Endothelial cell of umbilical vein (primary cell): ENCODE results near the gene SLFN5. TPM values are rescaled to one million over a fixed set of nuclear protein-coding genes. Genes with fewer than 3 reads are reported as not detected.

Experiments
- BruUV-seq: library from RNA; stranded (reverse); fragments of 400-500 nt; replicated peaks from 2 replicates; lab custom pipeline; 2021; lab: Mats Ljungman, UMichigan
- CTCF ChIA-PET: fragments of 300-600, 350-600 bp; sonication (Branson Sonifier 250); formaldehyde crosslinking; loops from one replicate; lab custom pipeline; 2021; ENCODE audit warnings: antibody characterized with exemption, inconsistent platforms; lab: Charles Lee
- POLR2A ChIA-PET: fragments of 300-600, 350-600 bp; sonication (Branson Sonifier 250); formaldehyde crosslinking; loops from one replicate; lab custom pipeline; 2021; ENCODE audit warnings: antibody characterized with exemption, inconsistent platforms; lab: Charles Lee
- DNase-seq: peaks from one replicate; pipeline ENCODE4 v3.0.0-alpha.2; 2011; ENCODE audit warnings: low read depth, low spot score
- FAIRE-seq: peaks from 2 replicates; lab custom pipeline; 2011; peaks lifted over from hg19 to GRCh38; lab: Jason Lieb, UNC
- H2AFZ ChIP-seq: 2 replicates; pipeline ENCODE4 v1.6.0; 2012; ENCODE audit warnings: low read depth, low read length, control low read depth, inconsistent platforms
- H3K27ac ChIP-seq: 2 replicates; pipeline ENCODE4 v1.5.1; 2011; ENCODE audit warnings: low read depth, mild to moderate bottlenecking, control low read depth, low read length, moderate library complexity; ENCODE audit not compliant: insufficient read depth
- H3K27me3 ChIP-seq, 2 experiments: 2 replicates each; pipeline versions ENCODE4 v1.6.0 to v1.6.1; 2011; ENCODE audit warnings: low read length in 2 of 2, mixed read lengths in 1 of 2; ENCODE audit not compliant: control insufficient read depth in 2 of 2, insufficient read depth in 2 of 2
- H3K36me3 ChIP-seq, 2 experiments: 2 replicates in 1 of 2; 3 replicates in 1 of 2; pipeline ENCODE4 v1.5.1; 2011; ENCODE audit warnings: low read length in 2 of 2, mild to moderate bottlenecking in 1 of 2, moderate library complexity in 1 of 2; ENCODE audit not compliant: control insufficient read depth in 2 of 2, insufficient read depth in 2 of 2; ENCODE audit errors: extremely low read depth in 1 of 2
- H3K4me1 ChIP-seq: 3 replicates; pipeline ENCODE4 v1.5.1; 2011; ENCODE audit warnings: mild to moderate bottlenecking, low read length; ENCODE audit not compliant: control insufficient read depth, insufficient read depth; ENCODE audit errors: extremely low read depth
- H3K4me2 ChIP-seq: 2 replicates; pipeline ENCODE4 v1.6.1; 2011; ENCODE audit warnings: low read length, control low read depth, mixed read lengths; ENCODE audit not compliant: insufficient read depth
- H3K4me3 ChIP-seq, 3 experiments: fragments of 200-600 bp in 1 of 3; sonication (generic), shearing (Covaris generic) in 1 of 3; replicated peaks in 1 of 3; 2 replicates each; pipeline ENCODE4 v1.5.1; 2011 to 2016; ENCODE audit warnings: control low read depth in 3 of 3, low read length in 3 of 3, mild to moderate bottlenecking in 2 of 3, inconsistent platforms in 1 of 3, low read depth in 1 of 3, moderate library complexity in 1 of 3; ENCODE audit not compliant: insufficient read depth in 1 of 3
- H3K79me2 ChIP-seq: 2 replicates; pipeline ENCODE4 v1.6.0; 2012; ENCODE audit warnings: low read length, inconsistent platforms; ENCODE audit not compliant: control insufficient read depth, insufficient read depth
- H3K9ac ChIP-seq: replicated peaks from 2 replicates; pipeline ENCODE3; 2011; ENCODE audit warnings: low read length, control low read depth; ENCODE audit not compliant: insufficient read depth; ENCODE audit errors: extremely low read depth
- H3K9me1 ChIP-seq: replicated peaks from 3 replicates; pipeline ENCODE4 v1.6.0; 2011; ENCODE audit warnings: mild to moderate bottlenecking, low read length; ENCODE audit not compliant: control insufficient read depth, insufficient read depth; ENCODE audit errors: extremely low read depth
- H3K9me3 ChIP-seq: replicated peaks from 2 replicates; pipeline ENCODE4 v1.5.1; 2012; ENCODE audit warnings: low read length, inconsistent platforms; ENCODE audit not compliant: control insufficient read depth, insufficient read depth
- H4K20me1 ChIP-seq: replicated peaks from 2 replicates; pipeline ENCODE3; 2011; ENCODE audit warnings: mild to moderate bottlenecking, low read length; ENCODE audit not compliant: control insufficient read depth, insufficient read depth; ENCODE audit errors: extremely low read depth
- EZH2 ChIP-seq: IDR thresholded peaks from 2 replicates; pipeline ENCODE4 v1.6.1; 2012; ENCODE audit warnings: borderline replicate concordance, low read depth, mild to moderate bottlenecking, moderate library complexity, low read length, inconsistent platforms; ENCODE audit not compliant: severe bottlenecking
- FOS ChIP-seq: IDR thresholded peaks from 2 replicates; pipeline ENCODE4 v1.6.1; 2011; ENCODE audit warnings: mild to moderate bottlenecking, low read length, moderate library complexity, borderline replicate concordance; ENCODE audit not compliant: insufficient read depth
- GATA2 ChIP-seq: IDR thresholded peaks from 2 replicates; pipeline ENCODE4 v1.7.0; 2011; ENCODE audit warnings: low read depth, mild to moderate bottlenecking, moderate library complexity, mixed read lengths, low read length; ENCODE audit not compliant: insufficient read length, insufficient read depth
- POLR2AphosphoS5 ChIP-seq: IDR thresholded peaks from 2 replicates; pipeline ENCODE4 v1.6.1; 2012; ENCODE audit warnings: low read depth, mild to moderate bottlenecking, control low read depth, low read length, moderate library complexity; ENCODE audit not compliant: insufficient read depth
- dilution Hi-C: fragments of 300-500 bp; cut with MboI; formaldehyde crosslinking; loops from one replicate; pipeline ENCODE4 v1.15.0; 2019; ENCODE audit warnings: low sequenced_read_pairs; ENCODE audit not compliant: extremely low pct_ligation_motif_present
- intact Hi-C: fragments of 100-400 bp; cut with micrococcal nuclease; formaldehyde crosslinking; loops from one replicate; pipeline ENCODE4 v1.10.0; 2022
- polyA plus RNA-seq, 4 experiments: library from polyadenylated mRNA; depleted of rRNA in 3 of 4; stranded (reverse) in 3 of 4; unstranded in 1 of 4; fragments of >200 nt; gene quantifications; 2 replicates each; pipeline versions ENCODE4 v1.2.1 to v1.2.3, GENCODE V29; 2011 to 2012; ENCODE audit warnings: missing spikeins in 1 of 4
- total RNA-seq: library from RNA; stranded (reverse); gene quantifications from 2 replicates; pipeline ENCODE4 v1.2.3, GENCODE V29; 2021
- TF ChIP-seq, protein P1 (sequence below), 2 donors: IDR thresholded peaks; 1 replicate in 1 of 2; 2 replicates in 1 of 2; pipeline ENCODE4 v1.5.1; 2011; ENCODE audit warnings: low read length in 2 of 2, mild to moderate bottlenecking in 2 of 2, moderate library complexity in 2 of 2, control low read depth in 1 of 2, inconsistent platforms in 1 of 2, low read depth in 1 of 2; ENCODE audit not compliant: insufficient read depth in 1 of 2; ENCODE audit errors: extremely low read depth in 1 of 2

Gene SLFN5
- total and polyA plus RNA-seq, 2 donors (not counting 3 experiments of a cell fraction or from before 2014, with no cell fraction given): 4.5 to 24.2 TPM

DNA sequence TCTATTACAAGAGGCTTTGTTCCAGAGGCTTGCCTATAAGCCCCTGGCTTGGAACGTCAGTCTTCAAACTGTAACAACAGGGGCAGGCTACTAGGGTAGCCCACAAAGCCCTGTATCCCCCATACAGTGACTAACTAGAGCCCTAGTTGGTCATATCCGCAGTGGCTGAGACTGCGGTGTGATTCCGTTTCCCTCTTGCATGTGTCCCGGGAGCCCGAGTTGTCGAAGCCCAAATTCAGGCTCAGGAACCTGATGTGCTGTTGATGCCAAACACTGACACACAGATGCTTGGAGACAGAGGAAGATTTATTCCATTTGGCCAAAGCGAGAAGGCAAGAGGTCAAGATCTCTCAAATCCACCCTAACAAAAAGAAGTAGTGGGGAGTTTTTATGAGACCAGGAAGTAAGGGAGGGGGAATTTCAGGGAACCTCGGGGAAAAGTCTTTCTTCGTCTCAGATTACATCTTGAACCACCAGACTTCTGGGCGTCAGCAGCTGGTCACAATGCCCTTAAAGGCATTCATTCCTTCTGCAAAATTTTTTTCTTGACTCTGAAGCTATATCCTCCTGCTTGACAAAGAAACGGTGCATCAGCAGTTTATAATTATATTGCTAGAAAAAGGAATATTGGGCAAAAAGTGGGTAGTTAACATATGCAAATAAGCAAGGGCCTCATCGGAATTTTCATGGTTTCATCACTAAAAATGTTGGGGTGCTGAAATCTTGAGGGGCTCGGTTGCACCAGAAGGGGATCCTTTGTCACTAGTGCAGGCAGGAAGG, 879 bp downstream of the SLFN5 start:
- Histone ChIP-seq H3K27me3 (peaks cover 0 to 4% of the 10 kb centered on the region in 2 experiments), H3K9me1 (no peaks in the 10 kb centered on the region), H3K79me2 (peaks cover 2% of the 10 kb centered on the region), H3K4me3 (peak overlapping the region; percentile 52 to 68 (median 58)), H3K36me3 (no peaks in the 10 kb centered on the region), H3K4me2 (peak overlapping the region; percentile 71), H3K9me3 (no peaks in the 10 kb centered on the region), H3K27ac (peak overlapping the region; percentile 82), H3K4me1 (peaks cover 27% of the 10 kb centered on the region), H4K20me1 (no peaks in the 10 kb centered on the region), H2AFZ (peak overlapping the region; percentile 12), H3K9ac (peak overlapping the region; percentile 91)
- DNase-seq (peak; percentile 77), FAIRE-seq (peak; percentile 91)
- TF ChIP-seq POLR2AphosphoS5: peak; percentile 34
- peak; percentile 52 for TF ChIP-seq FOS
- no peak for TF ChIP-seq EZH2
- TF ChIP-seq, protein P1, sequence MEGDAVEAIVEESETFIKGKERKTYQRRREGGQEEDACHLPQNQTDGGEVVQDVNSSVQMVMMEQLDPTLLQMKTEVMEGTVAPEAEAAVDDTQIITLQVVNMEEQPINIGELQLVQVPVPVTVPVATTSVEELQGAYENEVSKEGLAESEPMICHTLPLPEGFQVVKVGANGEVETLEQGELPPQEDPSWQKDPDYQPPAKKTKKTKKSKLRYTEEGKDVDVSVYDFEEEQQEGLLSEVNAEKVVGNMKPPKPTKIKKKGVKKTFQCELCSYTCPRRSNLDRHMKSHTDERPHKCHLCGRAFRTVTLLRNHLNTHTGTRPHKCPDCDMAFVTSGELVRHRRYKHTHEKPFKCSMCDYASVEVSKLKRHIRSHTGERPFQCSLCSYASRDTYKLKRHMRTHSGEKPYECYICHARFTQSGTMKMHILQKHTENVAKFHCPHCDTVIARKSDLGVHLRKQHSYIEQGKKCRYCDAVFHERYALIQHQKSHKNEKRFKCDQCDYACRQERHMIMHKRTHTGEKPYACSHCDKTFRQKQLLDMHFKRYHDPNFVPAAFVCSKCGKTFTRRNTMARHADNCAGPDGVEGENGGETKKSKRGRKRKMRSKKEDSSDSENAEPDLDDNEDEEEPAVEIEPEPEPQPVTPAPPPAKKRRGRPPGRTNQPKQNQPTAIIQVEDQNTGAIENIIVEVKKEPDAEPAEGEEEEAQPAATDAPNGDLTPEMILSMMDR (IDR thresholded peaks at IDR 0.05; ENCODE audit: extremely low read depth in 1 of 2, insufficient read depth in 1 of 2, low read depth in 1 of 2, low read length in 2 of 2): no peak
- no peak for TF ChIP-seq GATA2
- BruUV-seq: no TSS peak
- POLR2A ChIA-PET: interaction anchor here (0.8 to 3.4 kb wide), 4 partner anchors 10 to 204 kb away, joined by 5 to 37 read pairs (median 7); partner anchors contain the start of genes SLFN11 and SLFN13
- intact Hi-C loops: loop anchor here (1.0 to 10.0 kb wide), 13 partner anchors 53 to 989 kb away; partner anchors contain the start of genes AP2B1, CCL2, CCT6B and LIG3
- CTCF ChIA-PET: interaction anchor here (0.9 to 1.6 kb wide), 5 partner anchors 8 to 290 kb away, joined by 4 to 10 read pairs (median 5); no protein-coding TSS in a partner anchor
- dilution Hi-C loops: no loop called here
